Peyer's patch (tissue), 4 donors: Measurements from ENCODE around the gene PPP2R5C.

Source experiments
- POLR2A ChIP-seq, 2 donors: fragments of 450-650 bp; IDR thresholded peaks; one replicate each; pipeline ENCODE4 v1.5.1; 2017; ENCODE audit warnings: antibody characterized with exemption in 2 of 2, mild to moderate bottlenecking in 2 of 2, moderate library complexity in 2 of 2
- TF ChIP-seq, protein P1 (sequence below), 6 experiments: fragments of 450-650 bp in 4 of 6; fragments of 200-600 bp in 2 of 6; sonication (generic) in 1 of 6; IDR thresholded peaks; one replicate each; pipeline ENCODE4 v1.5.1; 2017 to 2019; ENCODE audit warnings: antibody characterized with exemption in 6 of 6, mild to moderate bottlenecking in 3 of 6, moderate library complexity in 1 of 6

DNA sequence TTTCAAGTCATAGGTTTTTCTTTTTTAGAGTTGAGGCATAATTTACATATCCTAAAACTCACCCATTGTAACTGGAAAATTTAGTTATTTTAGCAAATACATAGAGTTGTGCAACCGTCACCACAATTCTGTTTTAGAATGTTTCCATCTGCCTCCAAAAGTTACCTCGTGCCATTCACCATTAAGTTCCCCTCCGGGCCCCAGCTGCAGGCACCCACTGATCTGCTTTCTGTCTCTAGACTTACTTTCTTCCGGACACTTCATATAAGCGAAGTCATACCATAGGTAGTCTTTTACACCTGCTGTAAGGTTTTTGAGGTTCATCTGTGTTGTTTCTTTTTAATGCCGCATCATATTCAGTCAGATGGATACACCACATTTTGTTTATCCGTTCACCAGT is 28.7 kb downstream of the PPP2R5C start:
- TF ChIP-seq, protein P1, sequence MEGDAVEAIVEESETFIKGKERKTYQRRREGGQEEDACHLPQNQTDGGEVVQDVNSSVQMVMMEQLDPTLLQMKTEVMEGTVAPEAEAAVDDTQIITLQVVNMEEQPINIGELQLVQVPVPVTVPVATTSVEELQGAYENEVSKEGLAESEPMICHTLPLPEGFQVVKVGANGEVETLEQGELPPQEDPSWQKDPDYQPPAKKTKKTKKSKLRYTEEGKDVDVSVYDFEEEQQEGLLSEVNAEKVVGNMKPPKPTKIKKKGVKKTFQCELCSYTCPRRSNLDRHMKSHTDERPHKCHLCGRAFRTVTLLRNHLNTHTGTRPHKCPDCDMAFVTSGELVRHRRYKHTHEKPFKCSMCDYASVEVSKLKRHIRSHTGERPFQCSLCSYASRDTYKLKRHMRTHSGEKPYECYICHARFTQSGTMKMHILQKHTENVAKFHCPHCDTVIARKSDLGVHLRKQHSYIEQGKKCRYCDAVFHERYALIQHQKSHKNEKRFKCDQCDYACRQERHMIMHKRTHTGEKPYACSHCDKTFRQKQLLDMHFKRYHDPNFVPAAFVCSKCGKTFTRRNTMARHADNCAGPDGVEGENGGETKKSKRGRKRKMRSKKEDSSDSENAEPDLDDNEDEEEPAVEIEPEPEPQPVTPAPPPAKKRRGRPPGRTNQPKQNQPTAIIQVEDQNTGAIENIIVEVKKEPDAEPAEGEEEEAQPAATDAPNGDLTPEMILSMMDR (IDR thresholded peaks at IDR 0.05), result no peak
- TF ChIP-seq POLR2A (IDR thresholded peaks at IDR 0.05), result no peak
